ENCODE data around the gene CRACDL.

DNA sequence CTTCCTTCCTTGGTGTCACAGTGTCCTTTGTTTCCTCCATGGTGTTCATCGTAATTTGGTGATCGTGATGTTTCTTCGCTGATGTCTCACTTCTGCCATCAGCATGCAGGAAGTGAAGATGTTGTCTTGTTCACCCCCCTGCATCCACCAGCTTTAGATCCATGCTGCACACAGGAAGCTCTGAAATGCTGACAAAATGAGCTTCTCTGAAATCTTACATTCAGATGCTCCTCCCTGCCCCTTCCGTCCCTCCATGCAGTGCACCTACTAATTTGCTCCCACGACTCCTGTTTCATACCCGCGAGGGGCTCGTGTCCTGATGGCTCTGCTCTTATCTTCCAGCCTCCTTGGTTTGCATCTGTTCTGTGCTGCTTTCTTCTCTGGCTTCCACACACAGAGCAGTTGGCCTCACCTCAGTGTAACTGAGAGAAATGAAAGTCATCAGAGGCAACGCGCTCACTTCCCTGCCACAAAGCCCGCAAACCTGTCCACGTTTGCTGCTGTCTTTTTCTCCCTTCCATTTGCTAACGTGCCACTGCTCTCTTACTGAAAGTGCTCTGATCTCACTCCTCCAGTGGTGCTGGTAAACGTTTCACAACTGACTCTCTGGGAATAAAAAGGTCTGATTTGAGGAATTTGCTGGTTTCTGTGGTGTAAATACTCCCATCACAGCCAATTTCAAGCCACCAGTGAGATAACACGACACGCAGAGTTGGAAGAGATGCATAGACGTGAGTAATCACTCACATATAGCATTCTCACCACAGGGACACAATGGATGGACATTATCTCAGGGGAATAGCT, 164.1 kb downstream of the CRACDL start:
- TF ChIP-seq, protein P1, sequence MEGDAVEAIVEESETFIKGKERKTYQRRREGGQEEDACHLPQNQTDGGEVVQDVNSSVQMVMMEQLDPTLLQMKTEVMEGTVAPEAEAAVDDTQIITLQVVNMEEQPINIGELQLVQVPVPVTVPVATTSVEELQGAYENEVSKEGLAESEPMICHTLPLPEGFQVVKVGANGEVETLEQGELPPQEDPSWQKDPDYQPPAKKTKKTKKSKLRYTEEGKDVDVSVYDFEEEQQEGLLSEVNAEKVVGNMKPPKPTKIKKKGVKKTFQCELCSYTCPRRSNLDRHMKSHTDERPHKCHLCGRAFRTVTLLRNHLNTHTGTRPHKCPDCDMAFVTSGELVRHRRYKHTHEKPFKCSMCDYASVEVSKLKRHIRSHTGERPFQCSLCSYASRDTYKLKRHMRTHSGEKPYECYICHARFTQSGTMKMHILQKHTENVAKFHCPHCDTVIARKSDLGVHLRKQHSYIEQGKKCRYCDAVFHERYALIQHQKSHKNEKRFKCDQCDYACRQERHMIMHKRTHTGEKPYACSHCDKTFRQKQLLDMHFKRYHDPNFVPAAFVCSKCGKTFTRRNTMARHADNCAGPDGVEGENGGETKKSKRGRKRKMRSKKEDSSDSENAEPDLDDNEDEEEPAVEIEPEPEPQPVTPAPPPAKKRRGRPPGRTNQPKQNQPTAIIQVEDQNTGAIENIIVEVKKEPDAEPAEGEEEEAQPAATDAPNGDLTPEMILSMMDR (IDR thresholded peaks at IDR 0.05), result no peak
- TF ChIP-seq POLR2A (IDR thresholded peaks at IDR 0.05), result no peak
